Trophoblast cell (in vitro differentiated cells and primary cell): ENCODE results near the gene RXRG.

Source experiments
- DNase-seq, 2 donors: peaks; one replicate each; pipeline ENCODE4 v3.0.0-alpha.2; 2016
- H2AFZ ChIP-seq: 2 replicates; pipeline ENCODE4 v1.6.1; 2013; ENCODE audit warnings: low read length, moderate library complexity, mild to moderate bottlenecking; ENCODE audit not compliant: insufficient read depth, poor library complexity
- H2AK5ac ChIP-seq: 2 replicates; pipeline ENCODE4 v1.6.1; 2013; ENCODE audit warnings: mild to moderate bottlenecking, low read length
- H2BK120ac ChIP-seq: 2 replicates; pipeline ENCODE4 v1.6.1; 2013; ENCODE audit warnings: low read length, mild to moderate bottlenecking, moderate library complexity; ENCODE audit not compliant: insufficient read depth, poor library complexity
- H2BK12ac ChIP-seq: 2 replicates; pipeline ENCODE4 v1.6.1; 2013; ENCODE audit warnings: mild to moderate bottlenecking, low read length, moderate library complexity
- H2BK5ac ChIP-seq: 2 replicates; pipeline ENCODE4 v1.6.1; 2013; ENCODE audit warnings: low read length, low read depth, moderate library complexity, mild to moderate bottlenecking; ENCODE audit not compliant: poor library complexity
- H3K14ac ChIP-seq: 2 replicates; pipeline ENCODE4 v1.6.1; 2013; ENCODE audit warnings: mild to moderate bottlenecking, low read length
- H3K18ac ChIP-seq: 2 replicates; pipeline ENCODE4 v1.6.1; 2013; ENCODE audit warnings: mild to moderate bottlenecking, low read length
- H3K23ac ChIP-seq: 2 replicates; pipeline ENCODE4 v1.6.1; 2013; ENCODE audit warnings: low read length
- H3K27ac ChIP-seq: 2 replicates; pipeline ENCODE4 v1.5.1; 2013; ENCODE audit warnings: low read depth, mild to moderate bottlenecking, inconsistent platforms, low read length, moderate library complexity
- H3K27me3 ChIP-seq: 2 replicates; pipeline ENCODE4 v1.6.1; 2013; ENCODE audit warnings: inconsistent platforms, mild to moderate bottlenecking, low read length, moderate library complexity; ENCODE audit not compliant: insufficient read depth
- H3K36me3 ChIP-seq, 2 experiments: 1 replicate in 1 of 2; 2 replicates in 1 of 2; pipeline ENCODE4 v1.6.1; 2013; ENCODE audit warnings: low read length in 2 of 2, mild to moderate bottlenecking in 2 of 2, moderate library complexity in 1 of 2; ENCODE audit not compliant: insufficient read depth in 2 of 2, control insufficient read depth in 1 of 2
- H3K4ac ChIP-seq: 2 replicates; pipeline ENCODE4 v1.6.1; 2013; ENCODE audit warnings: low read depth, mild to moderate bottlenecking, low read length, moderate library complexity
- H3K4me1 ChIP-seq, 2 experiments: 1 replicate in 1 of 2; 2 replicates in 1 of 2; pipeline ENCODE4 v1.6.1; 2013; ENCODE audit warnings: low read length in 2 of 2, mild to moderate bottlenecking in 2 of 2, moderate library complexity in 1 of 2; ENCODE audit not compliant: insufficient read depth in 2 of 2, control insufficient read depth in 1 of 2
- H3K4me2 ChIP-seq: 2 replicates; pipeline ENCODE4 v1.6.1; 2013; ENCODE audit warnings: inconsistent platforms, mild to moderate bottlenecking, low read length, moderate library complexity
- H3K4me3 ChIP-seq: 2 replicates; pipeline ENCODE4 v1.5.1; 2013; ENCODE audit warnings: mild to moderate bottlenecking, low read depth, low read length, inconsistent platforms
- H3K79me1 ChIP-seq: one replicate; pipeline ENCODE4 v1.6.1; 2013; ENCODE audit warnings: low read length
- H3K79me2 ChIP-seq: 2 replicates; pipeline ENCODE4 v1.6.1; 2013; ENCODE audit warnings: low read length, mild to moderate bottlenecking; ENCODE audit not compliant: control insufficient read depth, insufficient read depth, poor library complexity
- H3K9ac ChIP-seq: 2 replicates; pipeline ENCODE4 v1.6.1; 2013; ENCODE audit warnings: mild to moderate bottlenecking, low read length
- H3K9me3 ChIP-seq: 2 replicates; pipeline ENCODE4 v1.6.1; 2013; ENCODE audit warnings: low read depth, mild to moderate bottlenecking, control low read depth, inconsistent platforms, low read length; ENCODE audit not compliant: insufficient read depth
- H4K12ac ChIP-seq: 2 replicates; pipeline ENCODE4 v1.6.1; 2013; ENCODE audit warnings: low read depth, mild to moderate bottlenecking, low read length, moderate library complexity
- H4K8ac ChIP-seq: 2 replicates; pipeline ENCODE4 v1.6.1; 2013; ENCODE audit warnings: low read depth, mild to moderate bottlenecking, low read length, moderate library complexity
- H4K91ac ChIP-seq: one replicate; pipeline ENCODE4 v1.6.1; 2013; ENCODE audit warnings: low read depth, mild to moderate bottlenecking, low read length, moderate library complexity
- WGBS: extraction: QIAGEN DNeasy Blood & Tissue Kit; methylation state at CpG from one replicate; pipeline ENCODE4 v1.1.7; 2013; ENCODE audit warnings: missing lambda C conversion rate; ENCODE audit not compliant: insufficient read length, insufficient coverage; ENCODE audit errors: extremely low coverage; 5-methylcytosine and 5-hydroxymethylcytosine counted together

Gene RXRG

DNA sequence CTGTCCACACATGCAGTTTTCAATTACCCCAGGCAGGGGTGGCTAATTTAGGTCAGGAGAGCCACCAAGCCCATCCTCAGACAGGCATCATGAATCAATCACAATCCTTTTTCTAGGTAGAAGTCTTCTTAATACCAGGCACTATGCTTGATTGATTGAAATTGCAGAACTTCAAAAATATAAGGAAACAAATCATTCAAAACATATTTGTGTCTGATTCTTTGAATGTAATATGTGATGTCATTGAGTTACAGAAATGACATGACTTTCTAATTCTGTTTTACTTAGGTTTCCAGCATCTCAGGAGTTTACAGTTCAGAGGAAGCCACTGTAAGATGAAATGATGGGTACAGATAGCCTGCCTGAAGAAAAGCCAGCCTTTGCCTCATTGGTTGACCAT is 26.7 kb downstream of the RXRG start:
- Histone ChIP-seq H3K27me3 (no peaks in the 10 kb centered on the region), H2AK5ac (no peak overlapping the region), H3K4ac (no peak overlapping the region), H4K12ac (no peak overlapping the region), H2BK5ac (no peak overlapping the region), H4K91ac (no peak overlapping the region), H3K27ac (no peak overlapping the region), H3K36me3 (no peaks in the 10 kb centered on the region), H3K23ac (no peak overlapping the region), H3K4me3 (no peak overlapping the region), H3K79me2 (no peaks in the 10 kb centered on the region), H4K8ac (no peak overlapping the region), H3K4me2 (no peak overlapping the region), H2AFZ (no peak overlapping the region), H3K9me3 (peaks cover 2% of the 10 kb centered on the region), H2BK12ac (no peak overlapping the region), H3K79me1 (no peaks in the 10 kb centered on the region), H3K9ac (no peak overlapping the region), H3K18ac (no peak overlapping the region), H3K4me1 (no peaks in the 10 kb centered on the region), H3K14ac (no peak overlapping the region), H2BK120ac (no peak overlapping the region)
- DNase-seq: no peak

DNA sequence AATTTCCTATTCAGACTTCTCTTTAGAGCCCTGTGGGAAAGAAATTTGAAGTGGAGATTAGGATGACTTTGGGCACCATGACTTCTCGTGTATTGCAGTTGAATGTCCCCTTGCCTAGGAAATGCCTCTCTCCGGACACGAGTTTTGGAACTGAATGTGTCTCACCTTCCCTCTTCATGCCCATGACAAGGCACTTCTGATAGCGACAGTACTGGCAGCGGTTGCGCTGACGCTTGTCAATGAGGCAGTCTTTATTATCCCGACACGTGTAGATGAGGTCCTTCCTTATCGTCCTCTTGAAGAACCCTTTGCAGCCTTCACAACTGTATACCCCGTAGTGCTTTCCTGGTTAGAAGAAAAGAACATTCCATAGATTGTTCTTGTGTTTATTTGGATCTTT is 28.1 kb downstream of the RXRG start:
- Histone ChIP-seq H2AK5ac (no peak overlapping the region), H3K14ac (no peak overlapping the region), H3K4ac (no peak overlapping the region), H3K27me3 (no peaks in the 10 kb centered on the region), H3K27ac (no peak overlapping the region), H3K9ac (no peak overlapping the region), H4K12ac (no peak overlapping the region), H3K79me1 (no peaks in the 10 kb centered on the region), H3K4me3 (no peak overlapping the region), H2BK120ac (no peak overlapping the region), H3K79me2 (no peaks in the 10 kb centered on the region), H2AFZ (no peak overlapping the region), H4K91ac (no peak overlapping the region), H4K8ac (no peak overlapping the region), H3K4me1 (no peaks in the 10 kb centered on the region), H3K36me3 (no peaks in the 10 kb centered on the region), H2BK5ac (no peak overlapping the region), H2BK12ac (no peak overlapping the region), H3K23ac (no peak overlapping the region), H3K4me2 (no peak overlapping the region), H3K9me3 (peaks cover 2% of the 10 kb centered on the region), H3K18ac (no peak overlapping the region)
- no peak for DNase-seq
- WGBS: no CpG with 5 or more reads among the region's 11 CpGs

DNA sequence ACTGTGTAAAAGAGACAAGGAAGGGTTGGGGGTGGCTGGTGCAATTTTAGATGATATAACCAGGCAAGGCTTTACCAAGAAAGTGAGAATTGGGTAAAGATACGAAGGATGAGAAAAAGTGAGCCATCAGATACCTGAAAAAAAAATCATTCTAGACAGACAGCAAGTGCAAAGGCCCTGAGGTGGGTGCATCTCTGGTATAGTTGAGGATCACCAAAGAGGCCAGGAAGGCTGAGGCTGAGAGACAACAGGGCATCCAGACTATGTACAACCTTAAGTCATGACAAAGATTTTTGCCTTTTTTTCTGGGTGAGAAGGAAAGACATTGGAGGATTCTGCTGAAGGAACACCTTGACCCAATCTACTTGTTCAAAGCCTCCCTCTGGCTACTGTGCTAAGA is 29.9 kb downstream of the RXRG start:
- Histone ChIP-seq H3K4me2 (no peak overlapping the region), H4K91ac (no peak overlapping the region), H3K4me3 (no peak overlapping the region), H3K36me3 (no peaks in the 10 kb centered on the region), H3K18ac (no peak overlapping the region), H2BK12ac (no peak overlapping the region), H3K27ac (no peak overlapping the region), H3K14ac (no peak overlapping the region), H2BK5ac (no peak overlapping the region), H3K4ac (no peak overlapping the region), H4K8ac (no peak overlapping the region), H3K9ac (no peak overlapping the region), H3K9me3 (peaks cover 2% of the 10 kb centered on the region), H2BK120ac (no peak overlapping the region), H3K79me1 (no peaks in the 10 kb centered on the region), H4K12ac (no peak overlapping the region), H3K79me2 (no peaks in the 10 kb centered on the region), H2AK5ac (no peak overlapping the region), H3K23ac (no peak overlapping the region), H3K4me1 (no peaks in the 10 kb centered on the region), H2AFZ (no peak overlapping the region), H3K27me3 (no peaks in the 10 kb centered on the region)
- DNase-seq: no peak
- no CpG with 5 or more reads among the region's 1 CpG for WGBS

DNA sequence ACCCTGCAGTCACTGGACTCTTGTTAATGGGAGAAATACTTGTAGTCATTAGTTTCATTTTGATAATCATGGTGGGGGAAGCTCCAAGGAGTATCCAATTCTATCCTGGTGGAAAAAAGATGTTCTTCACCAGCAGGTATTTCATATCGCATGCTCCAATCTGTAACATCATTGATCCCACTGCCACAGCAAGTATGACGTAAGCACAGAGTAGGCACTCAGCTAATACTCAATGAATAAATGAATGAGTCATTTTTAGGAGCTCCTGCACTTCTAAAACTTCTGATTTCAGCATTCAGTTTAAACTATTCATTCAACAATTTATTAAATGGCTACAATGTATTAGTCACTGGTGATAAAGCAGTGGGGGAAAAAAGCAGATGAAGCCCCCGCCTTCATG is 30.3 kb downstream of the RXRG start:
- Histone ChIP-seq H2BK5ac (no peak overlapping the region), H3K18ac (no peak overlapping the region)

More for the DNA sequence above, 30.3 kb downstream of the RXRG start:
- Histone ChIP-seq H3K27me3 (no peaks in the 10 kb centered on the region), H2AFZ (no peak overlapping the region), H3K9me3 (peaks cover 2% of the 10 kb centered on the region), H3K27ac (no peak overlapping the region), H3K14ac (no peak overlapping the region), H4K91ac (no peak overlapping the region), H3K4me1 (no peaks in the 10 kb centered on the region), H2BK120ac (no peak overlapping the region), H3K4me2 (no peak overlapping the region), H4K8ac (no peak overlapping the region), H3K4ac (no peak overlapping the region), H3K4me3 (no peak overlapping the region), H2AK5ac (no peak overlapping the region), H3K23ac (no peak overlapping the region), H4K12ac (no peak overlapping the region), H2BK12ac (no peak overlapping the region), H3K36me3 (no peaks in the 10 kb centered on the region), H3K79me1 (no peaks in the 10 kb centered on the region), H3K9ac (no peak overlapping the region), H3K79me2 (no peaks in the 10 kb centered on the region)
- no CpG with 5 or more reads among the region's 3 CpGs for WGBS
- DNase-seq: no peak
